ENCODE data around the gene SAT2. TPM values are rescaled to one million over a fixed set of nuclear protein-coding genes. Genes with fewer than 3 reads are reported as not detected.

The SAT2 gene
- total and polyA plus RNA-seq, 10 of the 15 experiments (the other 5 are each of a cell fraction or from before 2014, with no cell fraction given) = 14.6 to 44.0 (median 27.9) TPM

GRCh38 chr17:7620835-7621234, 6.8 kb downstream of the SAT2 start (continued):
- no peak for TF ChIP-seq CUX1 (IDR thresholded peaks at IDR 0.05; ENCODE audit: insufficient replicate concordance, low read depth, low read length)
- TF ChIP-seq CEBPZ (IDR thresholded peaks at IDR 0.05; ENCODE audit: low read depth, low read length) = no peak
- no peak for TF ChIP-seq ZNF622 (IDR thresholded peaks at IDR 0.05)
- no peak for TF ChIP-seq EZH2 (IDR thresholded peaks at IDR 0.05; ENCODE audit: borderline replicate concordance, control insufficient read depth, low read depth, low read length)
- no peak for TF ChIP-seq REST (IDR thresholded peaks at IDR 0.05; ENCODE audit: low read depth, low read length)
- no peak for TF ChIP-seq ETV6 (conservative IDR thresholded peaks at IDR 0.05 in 1 of 2, IDR thresholded peaks at IDR 0.05 in 1 of 2; ENCODE audit: borderline replicate concordance in 1 of 2, low read depth in 1 of 2)
- no peak for TF ChIP-seq E4F1 (IDR thresholded peaks at IDR 0.05; ENCODE audit: borderline replicate concordance, partially characterized antibody)

Measured in GM12878 (cell line).